ENCODE data around the gene CITED2. TPM values are rescaled to one million over a fixed set of nuclear protein-coding genes. Genes with fewer than 3 reads are reported as not detected.

CITED2 gene
- total and polyA plus RNA-seq, 8 donors: 8.0 to 75.1 (median 38.2) TPM

GRCh38 chr6:139386404-139386803, 12.0 kb upstream of the CITED2 start:
- H3K4me3 ChIP-seq: no peak overlapping the region
- no peak for FAIRE-seq

GRCh38 chr6:139381216-139381865, 6.9 kb upstream of the CITED2 start:
- TF ChIP-seq CTCF (IDR thresholded peaks at IDR 0.05): no peak
- intact Hi-C loops (cut with DNase I): no loop called here
- no peak overlapping the region for H3K4me3 ChIP-seq
- H3K27me3 ChIP-seq: no peaks in the 10 kb centered on the region
- H3K9me3 ChIP-seq: no peaks in the 10 kb centered on the region
- no peak for FAIRE-seq
- H3K36me3 ChIP-seq: no peaks in the 10 kb centered on the region
- no peak for DNase-seq
- no peak for ATAC-seq
- H3K27ac ChIP-seq: no peak overlapping the region
- peaks cover 0 to 7% (median 5%) of the 10 kb centered on the region in 3 donors for H3K4me1 ChIP-seq
- WGBS, 2 donors: 79 to 81% methylated on average over 6 of the region's 6 CpGs

More at GRCh38 chr6:139386404-139386803, 12.0 kb upstream of the CITED2 start:
- no peaks in the 10 kb centered on the region for H3K9me3 ChIP-seq
- ATAC-seq (no peak), DNase-seq (no peak)
- no peak for TF ChIP-seq CTCF (IDR thresholded peaks at IDR 0.05)
- H3K27me3 ChIP-seq: no peaks in the 10 kb centered on the region
- no peaks in the 10 kb centered on the region for H3K36me3 ChIP-seq
- 74 to 82% methylated on average over 3 of the region's 3 CpGs for WGBS, 2 donors
- H3K4me1 ChIP-seq: no peaks in the 10 kb centered on the region
- intact Hi-C loops (cut with DNase I): no loop called here
- H3K27ac ChIP-seq: no peak overlapping the region

GRCh38 chr6:139380611-139381010, 6.2 kb upstream of the CITED2 start:
- intact Hi-C loops (cut with DNase I): no loop called here
- Histone ChIP-seq H3K4me3 (no peak overlapping the region), H3K4me1 (peaks cover 0 to 9% (median 5%) of the 10 kb centered on the region in 3 donors), H3K36me3 (no peaks in the 10 kb centered on the region), H3K27ac (no peak overlapping the region), H3K9me3 (no peaks in the 10 kb centered on the region), H3K27me3 (no peaks in the 10 kb centered on the region)
- no peak for TF ChIP-seq CTCF (IDR thresholded peaks at IDR 0.05)
- ATAC-seq: no peak
- 78 to 86% methylated on average over 2 of the region's 2 CpGs for WGBS, 2 donors
- FAIRE-seq: no peak
- no peak for DNase-seq

- no peak for DNase-seq
- H3K27me3 ChIP-seq: no peaks in the 10 kb centered on the region
- H3K4me1 ChIP-seq: peaks cover 0 to 9% (median 5%) of the 10 kb centered on the region in 3 donors
- H3K36me3 ChIP-seq: no peaks in the 10 kb centered on the region
- intact Hi-C loops (cut with DNase I): no loop called here
- H3K27ac ChIP-seq: no peak overlapping the region
- WGBS, 2 donors: 84 to 91% methylated on average over 7 of the region's 7 CpGs
- no peak for TF ChIP-seq CTCF (IDR thresholded peaks at IDR 0.05)
- no peak for FAIRE-seq
- H3K4me3 ChIP-seq: no peak overlapping the region
- ATAC-seq: no peak
- no peaks in the 10 kb centered on the region for H3K9me3 ChIP-seq
Measured at GRCh38 chr6:139380168-139380567, 5.7 kb upstream of the CITED2 start.

GRCh38 chr6:139378882-139379341, 4.5 kb upstream of the CITED2 start:
- ATAC-seq (no peak), DNase-seq (no peak), FAIRE-seq (no peak)
- peaks cover 0 to 9% (median 5%) of the 10 kb centered on the region in 3 donors for H3K4me1 ChIP-seq
- H3K36me3 ChIP-seq: no peaks in the 10 kb centered on the region
- no peak overlapping the region for H3K4me3 ChIP-seq
- WGBS, 2 donors: 66 to 71% methylated on average over 1 of the region's 1 CpG
- TF ChIP-seq CTCF (IDR thresholded peaks at IDR 0.05): no peak
- H3K27me3 ChIP-seq: no peaks in the 10 kb centered on the region
- no peak overlapping the region for H3K27ac ChIP-seq
- intact Hi-C loops (cut with DNase I): loop anchor here in 2 of 3 donors (10.0 kb wide), 4 partner anchors 206 to 1536 kb away; no protein-coding TSS in a partner anchor
- H3K9me3 ChIP-seq: no peaks in the 10 kb centered on the region
